Adipocyte (in vitro differentiated cells): ENCODE measurements around the gene POLD4.

Experiments used
- DNase-seq: peaks from one replicate; pipeline ENCODE4 v3.0.0-alpha.2; 2015; ENCODE audit warnings: low read depth
- H3K27me3 ChIP-seq: replicated peaks from 2 replicates; pipeline ENCODE4 v1.7.0; 2013; ENCODE audit warnings: mild to moderate bottlenecking, low read length, moderate library complexity; ENCODE audit not compliant: control insufficient read depth, insufficient read depth
- H3K36me3 ChIP-seq: 2 replicates; pipeline ENCODE4 v1.7.0; 2013; ENCODE audit warnings: low read length, mild to moderate bottlenecking, moderate library complexity; ENCODE audit not compliant: control insufficient read depth, insufficient read depth, severe bottlenecking
- H3K4me1 ChIP-seq: 2 replicates; pipeline ENCODE4 v1.7.0; 2013; ENCODE audit warnings: mild to moderate bottlenecking, low read length, moderate library complexity; ENCODE audit not compliant: control insufficient read depth, insufficient read depth
- H3K4me3 ChIP-seq: 2 replicates; pipeline ENCODE4 v1.7.0; 2013; ENCODE audit warnings: mild to moderate bottlenecking, low read length, moderate library complexity
- H3K9ac ChIP-seq: 2 replicates; pipeline ENCODE4 v1.7.0; 2013; ENCODE audit warnings: mild to moderate bottlenecking, low read length, moderate library complexity
- H3K9me3 ChIP-seq: 2 replicates; pipeline ENCODE4 v1.7.0; 2013; ENCODE audit warnings: mild to moderate bottlenecking, low read length, moderate library complexity; ENCODE audit not compliant: control insufficient read depth

Gene POLD4

DNA sequence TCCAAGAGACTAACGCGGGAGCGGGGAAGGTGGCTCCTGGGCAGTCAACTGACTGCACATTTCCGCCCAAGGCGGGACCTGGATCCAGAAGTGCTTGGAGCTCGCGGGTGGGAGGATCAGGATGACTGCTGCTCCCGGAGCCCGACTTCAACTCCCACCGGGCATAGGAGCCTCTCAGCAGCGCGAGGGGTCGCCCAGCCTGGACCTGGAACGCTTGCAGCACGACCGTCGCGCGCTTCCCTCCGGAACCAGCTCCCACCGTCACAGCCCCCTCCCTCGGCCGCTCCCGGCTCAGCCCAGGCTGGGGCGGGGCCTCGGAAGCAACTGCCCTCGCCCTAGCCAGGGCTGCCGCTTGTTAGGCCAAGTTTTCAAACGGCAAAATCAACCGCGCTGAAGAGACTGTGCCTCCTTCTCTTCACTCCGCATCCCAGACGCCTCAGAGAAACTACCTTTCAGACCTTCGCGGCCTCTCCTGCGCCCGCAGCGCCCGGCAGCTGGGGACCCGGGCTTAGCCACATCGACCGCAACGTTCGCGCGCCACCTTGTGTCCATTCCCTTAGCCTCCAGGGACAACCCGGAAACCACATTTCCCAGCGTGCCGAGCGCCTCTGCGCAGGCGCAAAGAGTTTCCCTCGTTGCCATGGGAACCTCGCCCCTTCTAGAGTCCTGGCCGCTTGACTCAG is 36.0 kb downstream of the POLD4 start:
- no peaks in the 10 kb centered on the region for H3K27me3 ChIP-seq
- DNase-seq: peak; percentile 99
- no peaks in the 10 kb centered on the region for H3K9me3 ChIP-seq
- peak overlapping the region; percentile 89 for H3K9ac ChIP-seq
- H3K4me1 ChIP-seq: peaks cover 7% of the 10 kb centered on the region
- H3K4me3 ChIP-seq: peak overlapping the region; percentile 98
- no peaks in the 10 kb centered on the region for H3K36me3 ChIP-seq

DNA sequence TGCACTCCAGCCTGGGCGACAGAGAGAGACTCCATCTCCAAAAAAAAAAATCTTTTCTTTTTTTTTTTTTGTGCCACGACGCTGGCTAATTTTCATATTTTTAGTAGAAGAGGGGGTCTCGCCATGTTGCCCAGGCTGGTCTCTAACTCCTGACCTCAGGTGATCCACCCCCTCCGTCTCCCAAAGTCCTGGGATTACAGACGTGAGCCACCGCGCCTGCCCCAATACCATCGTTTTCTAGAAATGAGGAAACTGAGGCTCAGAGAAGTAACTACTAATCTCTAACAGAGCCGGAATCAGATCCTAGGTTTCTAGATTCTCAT is 36.5 kb downstream of the POLD4 start:
- H3K36me3 ChIP-seq: no peaks in the 10 kb centered on the region
- peak overlapping the region; percentile 89 for H3K9ac ChIP-seq
- peak overlapping the region; percentile 98 for H3K4me3 ChIP-seq
- H3K27me3 ChIP-seq: no peaks in the 10 kb centered on the region
- peaks cover 7% of the 10 kb centered on the region for H3K4me1 ChIP-seq
- H3K9me3 ChIP-seq: no peaks in the 10 kb centered on the region
- DNase-seq: no peak

GRCh38 chr11:67315325-67315909 is 37.9 kb downstream of the POLD4 start:
- H3K4me3 ChIP-seq: no peak overlapping the region
- no peaks in the 10 kb centered on the region for H3K27me3 ChIP-seq
- H3K9me3 ChIP-seq: no peaks in the 10 kb centered on the region
- peaks cover 7% of the 10 kb centered on the region for H3K4me1 ChIP-seq
- no peak for DNase-seq
- peaks cover 4% of the 10 kb centered on the region for H3K36me3 ChIP-seq
- H3K9ac ChIP-seq: no peak overlapping the region

DNA sequence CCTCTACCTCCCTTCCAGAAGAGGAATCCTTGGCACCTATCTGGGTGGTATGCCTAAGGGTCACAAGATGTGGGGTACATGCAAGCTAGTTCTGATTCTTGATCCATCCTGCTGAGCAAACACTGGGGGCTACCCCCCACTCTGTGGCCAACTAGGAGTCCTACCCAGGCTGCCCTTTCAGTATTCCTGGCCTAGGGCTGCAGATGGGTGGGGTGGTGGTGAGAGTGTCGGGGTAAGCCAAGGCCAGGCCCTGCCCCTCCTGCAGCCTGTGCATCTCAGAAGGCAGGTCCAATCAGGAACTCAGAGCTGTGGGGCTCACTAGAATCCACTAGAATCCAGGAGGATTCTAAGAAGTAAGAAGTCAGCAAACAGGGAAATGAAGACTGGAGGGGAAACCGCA is 39.1 kb downstream of the POLD4 start:
- peaks cover 7% of the 10 kb centered on the region for H3K4me1 ChIP-seq
- no peak overlapping the region for H3K9ac ChIP-seq
- H3K4me3 ChIP-seq: no peak overlapping the region
- no peak for DNase-seq
- no peaks in the 10 kb centered on the region for H3K27me3 ChIP-seq
- H3K36me3 ChIP-seq: peaks cover 10% of the 10 kb centered on the region
- no peaks in the 10 kb centered on the region for H3K9me3 ChIP-seq

GRCh38 chr11:67313125-67313890 is 40.0 kb downstream of the POLD4 start:
- no peak for DNase-seq
- no peak overlapping the region for H3K4me3 ChIP-seq
- H3K27me3 ChIP-seq: no peaks in the 10 kb centered on the region
- peaks cover 2% of the 10 kb centered on the region for H3K4me1 ChIP-seq
- H3K9ac ChIP-seq: no peak overlapping the region
- H3K36me3 ChIP-seq: peaks cover 18% of the 10 kb centered on the region
- H3K9me3 ChIP-seq: no peaks in the 10 kb centered on the region

GRCh38 chr11:67312187-67313021 is 40.9 kb downstream of the POLD4 start:
- Histone ChIP-seq H3K9ac (no peak overlapping the region), H3K4me1 (no peaks in the 10 kb centered on the region), H3K4me3 (no peak overlapping the region), H3K36me3 (peaks cover 25% of the 10 kb centered on the region), H3K27me3 (no peaks in the 10 kb centered on the region), H3K9me3 (no peaks in the 10 kb centered on the region)
- no peak for DNase-seq

GRCh38 chr11:67311556-67312082 is 41.7 kb downstream of the POLD4 start:
- DNase-seq: no peak
- H3K36me3 ChIP-seq: peaks cover 28% of the 10 kb centered on the region
- no peaks in the 10 kb centered on the region for H3K4me1 ChIP-seq
- no peak overlapping the region for H3K4me3 ChIP-seq
- no peak overlapping the region for H3K9ac ChIP-seq
- no peaks in the 10 kb centered on the region for H3K9me3 ChIP-seq
- H3K27me3 ChIP-seq: no peaks in the 10 kb centered on the region

DNA sequence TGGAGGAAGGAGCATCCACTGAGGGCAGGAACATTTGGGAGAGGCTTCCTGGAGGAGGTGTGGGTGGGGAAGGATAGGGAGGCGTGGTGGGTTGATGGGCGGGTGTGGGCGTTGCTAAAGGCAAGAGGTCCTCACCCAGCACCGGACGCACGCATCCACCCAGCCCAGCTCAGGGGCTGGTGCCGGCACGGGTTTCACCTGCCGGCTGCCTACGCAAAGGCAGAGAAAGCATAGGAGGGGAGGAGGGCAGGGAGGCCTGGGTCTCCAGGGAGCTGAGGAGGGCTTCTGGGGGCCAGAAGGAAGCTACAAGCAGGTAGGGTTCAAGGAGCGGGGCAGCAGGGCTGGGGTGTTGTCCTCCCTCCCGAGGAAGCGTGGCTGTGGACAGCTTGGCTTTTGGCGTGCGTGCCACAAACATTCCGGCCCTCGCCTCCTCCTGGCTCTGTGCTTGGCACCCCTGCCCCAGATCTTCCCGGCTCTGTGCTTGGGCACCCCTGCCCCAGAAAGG is 42.2 kb downstream of the POLD4 start:
- H3K27me3 ChIP-seq: no peaks in the 10 kb centered on the region
- no peak overlapping the region for H3K4me3 ChIP-seq
- H3K9ac ChIP-seq: no peak overlapping the region
- no peaks in the 10 kb centered on the region for H3K4me1 ChIP-seq
- peaks cover 28% of the 10 kb centered on the region for H3K36me3 ChIP-seq
- H3K9me3 ChIP-seq: no peaks in the 10 kb centered on the region
- no peak for DNase-seq

GRCh38 chr11:67310246-67311050 is 42.9 kb downstream of the POLD4 start:
- Histone ChIP-seq H3K36me3 (peaks cover 28% of the 10 kb centered on the region), H3K4me1 (no peaks in the 10 kb centered on the region), H3K4me3 (no peak overlapping the region), H3K9me3 (no peaks in the 10 kb centered on the region), H3K9ac (no peak overlapping the region), H3K27me3 (no peaks in the 10 kb centered on the region)
- no peak for DNase-seq

DNA sequence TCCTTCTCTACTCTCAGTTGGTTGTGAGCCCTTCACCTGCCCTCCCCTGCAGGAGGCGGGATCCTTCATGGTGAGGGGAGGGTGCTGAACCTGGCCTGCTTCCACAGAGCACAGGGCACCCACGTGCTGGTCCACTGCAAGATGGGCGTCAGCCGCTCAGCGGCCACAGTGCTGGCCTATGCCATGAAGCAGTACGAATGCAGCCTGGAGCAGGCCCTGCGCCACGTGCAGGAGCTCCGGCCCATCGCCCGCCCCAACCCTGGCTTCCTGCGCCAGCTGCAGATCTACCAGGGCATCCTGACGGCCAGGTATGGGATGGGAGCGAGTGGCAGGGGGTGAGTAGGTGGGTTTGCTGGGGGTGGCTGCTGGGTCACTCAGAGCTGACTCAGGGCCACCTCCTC is 43.7 kb downstream of the POLD4 start:
- Histone ChIP-seq H3K4me3 (no peak overlapping the region), H3K9me3 (no peaks in the 10 kb centered on the region), H3K9ac (no peak overlapping the region), H3K27me3 (no peaks in the 10 kb centered on the region), H3K4me1 (peaks cover under 1% of the 10 kb centered on the region), H3K36me3 (peaks cover 28% of the 10 kb centered on the region)
- no peak for DNase-seq
